CD4-positive, alpha-beta T cell (primary cell): ENCODE data around the gene GNAT1. TPM values are rescaled to one million over a fixed set of nuclear protein-coding genes. Genes with fewer than 3 reads are reported as not detected.
"Not testable (repeated sequence)": the region's sequence is repeated elsewhere in the genome, so short reads cannot be mapped to it uniquely, and the experiment has no call there.

Experiments used
- ATAC-seq: fragments of 200-7000 bp; cut with Tn5 transposase; one replicate; pipeline ENCODE4 v1.10.0; 2022; ENCODE audit warnings: mild to moderate bottlenecking; ENCODE audit not compliant: poor library complexity
- CTCF ChIA-PET: fragments of 350-600 bp; sonication (Branson Sonifier 250); formaldehyde crosslinking; loops from one replicate; lab custom pipeline; 2021; ENCODE audit warnings: antibody characterized with exemption, inconsistent platforms; lab: Charles Lee
- POLR2A ChIA-PET: fragments of 350-600 bp; sonication (Branson Sonifier 250); formaldehyde crosslinking; loops from one replicate; lab custom pipeline; 2021; ENCODE audit warnings: antibody characterized with exemption, inconsistent platforms; lab: Charles Lee
- DNase-seq, 14 experiments: peaks; one replicate each; pipeline ENCODE4 v3.0.0-alpha.2; 2013 to 2020; ENCODE audit warnings: mixed read lengths in 2 of 14
- H3K27ac ChIP-seq, 2 donors: one replicate each; pipeline versions ENCODE4 v1.5.1 to v1.7.0; 2013; ENCODE audit warnings: low read length in 2 of 2, low read depth in 1 of 2, mild to moderate bottlenecking in 1 of 2
- H3K27me3 ChIP-seq, 2 experiments: 1 replicate in 1 of 2; 2 replicates in 1 of 2; pipeline versions ENCODE4 v1.6.1 to v1.7.0; 2013; ENCODE audit warnings: low read length in 2 of 2, control low read depth in 1 of 2, mild to moderate bottlenecking in 1 of 2, moderate library complexity in 1 of 2; ENCODE audit not compliant: insufficient read depth in 2 of 2, control insufficient read depth in 1 of 2
- H3K36me3 ChIP-seq: one replicate; pipeline ENCODE4 v1.6.1; 2013; ENCODE audit warnings: low read length, control low read depth; ENCODE audit not compliant: insufficient read depth
- H3K4me1 ChIP-seq: one replicate; pipeline ENCODE4 v1.6.1; 2013; ENCODE audit warnings: low read length, control low read depth; ENCODE audit not compliant: insufficient read depth
- H3K4me3 ChIP-seq: one replicate; pipeline ENCODE4 v1.5.1; 2013; ENCODE audit warnings: mild to moderate bottlenecking, low read length, moderate library complexity
- H3K9me3 ChIP-seq, 2 experiments: 1 replicate in 1 of 2; 2 replicates in 1 of 2; pipeline versions ENCODE4 v1.6.1 to v1.7.0; 2013; ENCODE audit warnings: low read length in 2 of 2, mild to moderate bottlenecking in 2 of 2, control low read depth in 1 of 2, moderate library complexity in 1 of 2; ENCODE audit not compliant: control insufficient read depth in 1 of 2, insufficient read depth in 1 of 2
- H3K27ac Mint-ChIP-seq: one replicate; pipeline ENCODE4 v1.8.0; 2020; ENCODE audit warnings: mixed read lengths
- H3K27me3 Mint-ChIP-seq: one replicate; pipeline ENCODE4 v1.8.0; 2021; ENCODE audit warnings: mixed read lengths
- H3K36me3 Mint-ChIP-seq: one replicate; pipeline ENCODE4 v1.8.0; 2021; ENCODE audit warnings: low read depth, mixed read lengths
- H3K4me1 Mint-ChIP-seq: one replicate; pipeline ENCODE4 v1.8.0; 2021; ENCODE audit warnings: low read depth, mixed read lengths
- H3K4me3 Mint-ChIP-seq: one replicate; pipeline ENCODE4 v1.8.0; 2020; ENCODE audit warnings: mild to moderate bottlenecking, mixed read lengths
- H3K9me3 Mint-ChIP-seq: one replicate; pipeline ENCODE4 v1.8.0; 2020; ENCODE audit warnings: mixed read lengths
- CTCF ChIP-seq: fragments of 200-600 bp; IDR thresholded peaks from one replicate; pipeline ENCODE4 v1.8.0; 2022; ENCODE audit warnings: antibody characterized with exemption, mild to moderate bottlenecking
- intact Hi-C, 2 experiments: fragments of 100-400 bp; cut with DNase I in 1 of 2; cut with micrococcal nuclease in 1 of 2; formaldehyde crosslinking; loops; one replicate each; pipeline versions ENCODE4 v1.15.1 to v1.9.0; 2023 to 2025; cut with DNase I, micrococcal nuclease
- total RNA-seq, 174 experiments: library from RNA in 2 of 174; stranded (reverse) in 2 of 174; gene quantifications; one replicate each; pipeline ENCODE4 v1.2.3 and lab custom pipeline; 2021 to 2026

GNAT1 gene
- total RNA-seq, 2 experiments from 2014 or later, result 0.11 to 0.28 TPM

GRCh38 chr3:50243543-50243895 is 52.1 kb downstream of the GNAT1 start:
- ChIA-PET POLR2A (interaction anchor here (0.8 to 7.4 kb wide), 3 partner anchors 8 to 16 kb away, joined by 3 to 55 read pairs (median 3); no protein-coding TSS in a partner anchor), CTCF (interaction anchor here (1.5 to 5.9 kb wide), 3 partner anchors 13 to 49 kb away, joined by 4 to 53 read pairs (median 24); no protein-coding TSS in a partner anchor)
- Histone ChIP-seq H3K27me3 (no peaks in the 10 kb centered on the region), H3K9me3 (no peaks in the 10 kb centered on the region), H3K36me3 (peaks cover 59% of the 10 kb centered on the region), H3K4me1 (peaks cover 100% of the 10 kb centered on the region), H3K4me3 (peak overlapping the region; percentile 13), H3K27ac (peak overlapping the region; percentile 80 to 87)
- Mint-ChIP-seq H3K27ac (peak overlapping the region; percentile 92), H3K9me3 (no peaks in the 10 kb centered on the region), H3K36me3 (peaks cover 43% of the 10 kb centered on the region), H3K4me1 (peaks cover 81% of the 10 kb centered on the region), H3K27me3 (no peaks in the 10 kb centered on the region), H3K4me3 (peak overlapping the region; percentile 46)
- ATAC-seq (no peak), DNase-seq (no peak)
- TF ChIP-seq CTCF, result no peak
- intact Hi-C loops, result no loop called here

GRCh38 chr3:50244813-50245212 is 53.4 kb downstream of the GNAT1 start:
- H3K9me3 ChIP-seq, H3K27me3 Mint-ChIP-seq, H3K9me3 Mint-ChIP-seq, DNase-seq, ATAC-seq, H3K27me3 ChIP-seq, H3K4me3 ChIP-seq, intact Hi-C loops: not testable (repeated sequence)
- Histone ChIP-seq H3K36me3 (peaks cover 56% of the 10 kb centered on the region), H3K4me1 (peaks cover 100% of the 10 kb centered on the region), H3K27ac (peak overlapping the region; percentile 7 to 90)
- Mint-ChIP-seq H3K4me1 (peaks cover 77% of the 10 kb centered on the region), H3K27ac (peak overlapping the region; percentile 92), H3K36me3 (peaks cover 40% of the 10 kb centered on the region), H3K4me3 (peak overlapping the region; percentile 30)
- ChIA-PET CTCF (interaction anchor here (4.1 to 5.9 kb wide), 2 partner anchors 18 to 50 kb away, joined by 24 to 53 read pairs; no protein-coding TSS in a partner anchor), POLR2A (interaction anchor here (1.0 to 7.4 kb wide), 2 partner anchors 9 to 17 kb away, joined by 3 to 55 read pairs; no protein-coding TSS in a partner anchor)

- Histone ChIP-seq H3K36me3 (peaks cover 56% of the 10 kb centered on the region), H3K4me3 (peak overlapping the region; percentile 47), H3K27me3 (no peaks in the 10 kb centered on the region), H3K9me3 (no peaks in the 10 kb centered on the region), H3K4me1 (peaks cover 100% of the 10 kb centered on the region), H3K27ac (peak overlapping the region; percentile 89 to 90)
- POLR2A ChIA-PET, result interaction anchor here (2.4 to 7.4 kb wide), 2 partner anchors 18 to 47 kb away, joined by 7 to 55 read pairs; partner anchors contain the start of gene IFRD2
- H3K4me1 Mint-ChIP-seq, result peaks cover 77% of the 10 kb centered on the region
- H3K27ac Mint-ChIP-seq, result peak overlapping the region; percentile 92
- peaks cover 40% of the 10 kb centered on the region for H3K36me3 Mint-ChIP-seq
- H3K4me3 Mint-ChIP-seq, result peak overlapping the region; percentile 83
- no peaks in the 10 kb centered on the region for H3K9me3 Mint-ChIP-seq
- no peak for ATAC-seq
- CTCF ChIA-PET, result interaction anchor here (2.2 to 5.9 kb wide), 2 partner anchors 17 to 50 kb away, joined by 53 to 71 read pairs; no protein-coding TSS in a partner anchor
- intact Hi-C loops, result no loop called here
- no peak for TF ChIP-seq CTCF
- no peak for DNase-seq
- H3K27me3 Mint-ChIP-seq, result no peaks in the 10 kb centered on the region
Measured at GRCh38 chr3:50245251-50245745, 53.9 kb downstream of the GNAT1 start.
